Glutamatergic neuron (in vitro differentiated cells): ENCODE results near the gene PPP4R2. TPM values are rescaled to one million over a fixed set of nuclear protein-coding genes. Genes with fewer than 3 reads are reported as not detected.

Experiments
- DNase-seq: peaks from one replicate; pipeline ENCODE4 v3.0.0; 2022
- H3K27ac Mint-ChIP-seq: one replicate; pipeline ENCODE4 v1.8.0; 2020; ENCODE audit warnings: mild to moderate bottlenecking, mixed read lengths, inconsistent platforms; ENCODE audit not compliant: unreplicated experiment
- H3K27me3 Mint-ChIP-seq: one replicate; pipeline ENCODE4 v1.8.0; 2020; ENCODE audit warnings: mild to moderate bottlenecking, moderate library complexity, mixed read lengths, inconsistent platforms; ENCODE audit not compliant: unreplicated experiment
- H3K36me3 Mint-ChIP-seq: one replicate; pipeline ENCODE4 v1.8.0; 2020; ENCODE audit warnings: mild to moderate bottlenecking, mixed read lengths, inconsistent platforms; ENCODE audit not compliant: unreplicated experiment
- H3K4me1 Mint-ChIP-seq: one replicate; pipeline ENCODE4 v1.8.0; 2020; ENCODE audit warnings: mild to moderate bottlenecking, low read depth, mixed read lengths, inconsistent platforms; ENCODE audit not compliant: unreplicated experiment
- H3K4me3 Mint-ChIP-seq: one replicate; pipeline ENCODE4 v1.8.0; 2020; ENCODE audit warnings: mild to moderate bottlenecking, mixed read lengths, inconsistent platforms; ENCODE audit not compliant: unreplicated experiment
- H3K9me3 Mint-ChIP-seq: one replicate; pipeline ENCODE4 v1.8.0; 2020; ENCODE audit warnings: mild to moderate bottlenecking, moderate library complexity, mixed read lengths, inconsistent platforms; ENCODE audit not compliant: unreplicated experiment
- CTCF ChIP-seq: fragments of 200-600 bp; sonication (generic); IDR thresholded peaks from one replicate; pipeline ENCODE4 v1.5.0; 2021; ENCODE audit not compliant: partially characterized antibody, unreplicated experiment
- long read RNA-seq: library from polyadenylated mRNA; unstranded; transcript quantifications from one replicate; pipeline ENCODE4 v2.0.0, GENCODE V29; 2020; ENCODE audit not compliant: unreplicated experiment
- total RNA-seq: library from RNA; stranded (reverse); fragmentation: NEBNext Ultra II Directional; extraction: Animal tissue kit (Norgen Biotek cat#: 25700); gene quantifications from one replicate; pipeline ENCODE4 v1.2.1, GENCODE V29; 2021; ENCODE audit not compliant: unreplicated experiment

Gene PPP4R2
- 77.9 TPM for total RNA-seq
- long read RNA-seq, full-length matches to known transcripts, result 2 of 4 reads
- long read RNA-seq, partial matches to known transcripts, result 1 of 4 reads
- long read RNA-seq, other reads (novel, unspliced or antisense), result 1 of 4 reads

- Mint-ChIP-seq H3K9me3 (peaks cover 8% of the 10 kb centered on the region), H3K4me1 (peaks cover 15% of the 10 kb centered on the region), H3K27me3 (peaks cover 5% of the 10 kb centered on the region), H3K36me3 (no peaks in the 10 kb centered on the region), H3K27ac (peak within 1 kb of the TSS; percentile 86), H3K4me3 (peak within 1 kb of the TSS; percentile 87)
- DNase-seq, result peak; percentile 92
- no peak for TF ChIP-seq CTCF
Observed at GRCh38 chr3:72996473-72997333, at the start of gene PPP4R2. Gene PPP4R2 (plus strand): TSS chr3:72996811. CDS start chr3:72997038, 227 bp downstream.

- Mint-ChIP-seq H3K27me3 (no peaks in the 10 kb centered on the region), H3K36me3 (no peaks in the 10 kb centered on the region), H3K4me3 (no peak overlapping the region), H3K4me1 (no peaks in the 10 kb centered on the region), H3K9me3 (no peaks in the 10 kb centered on the region), H3K27ac (no peak overlapping the region)
- no peak for DNase-seq
- TF ChIP-seq CTCF, result no peak
Observed at GRCh38 chr3:72947715-72948490, 48.7 kb upstream of the PPP4R2 start.

GRCh38 chr3:72949016-72949415 is 47.6 kb upstream of the PPP4R2 start:
- no peaks in the 10 kb centered on the region for H3K9me3 Mint-ChIP-seq
- no peaks in the 10 kb centered on the region for H3K27me3 Mint-ChIP-seq
- no peak overlapping the region for H3K27ac Mint-ChIP-seq
- H3K36me3 Mint-ChIP-seq, result no peaks in the 10 kb centered on the region
- TF ChIP-seq CTCF, result no peak
- no peak for DNase-seq
- H3K4me3 Mint-ChIP-seq, result no peak overlapping the region
- H3K4me1 Mint-ChIP-seq, result no peaks in the 10 kb centered on the region

GRCh38 chr3:72950372-72950771 is 46.2 kb upstream of the PPP4R2 start:
- Mint-ChIP-seq H3K36me3 (no peaks in the 10 kb centered on the region), H3K9me3 (no peaks in the 10 kb centered on the region), H3K27ac (no peak overlapping the region), H3K4me3 (no peak overlapping the region), H3K27me3 (no peaks in the 10 kb centered on the region), H3K4me1 (no peaks in the 10 kb centered on the region)
- DNase-seq, result no peak
- TF ChIP-seq CTCF, result no peak

- H3K27me3 Mint-ChIP-seq, result no peaks in the 10 kb centered on the region
- no peak for TF ChIP-seq CTCF
- H3K9me3 Mint-ChIP-seq, result no peaks in the 10 kb centered on the region
- H3K4me3 Mint-ChIP-seq, result no peak overlapping the region
- H3K36me3 Mint-ChIP-seq, result no peaks in the 10 kb centered on the region
- no peak overlapping the region for H3K27ac Mint-ChIP-seq
- H3K4me1 Mint-ChIP-seq, result no peaks in the 10 kb centered on the region
- DNase-seq, result no peak
Observed at GRCh38 chr3:72950801-72951200, 45.8 kb upstream of the PPP4R2 start.
